ENCODE results near the gene CBFB. TPM values are rescaled to one million over a fixed set of nuclear protein-coding genes. Genes with fewer than 3 reads are reported as not detected.

The CBFB gene
- total and polyA plus RNA-seq, 5 donors: 15.7 to 39.3 (median 26.5) TPM

- Histone ChIP-seq H3K27me3 (ENCODE audit: control insufficient read depth, insufficient read depth) (no peaks in the 10 kb centered on the region), H3K4me1 (ENCODE audit: control insufficient read depth, insufficient read depth, low read length) (peaks cover 5% of the 10 kb centered on the region), H3K27ac (ENCODE audit: low read length) (no peak overlapping the region), H3K4me3 (ENCODE audit: low read length) (no peak overlapping the region), H3K9me3 (ENCODE audit: control insufficient read depth, low read length) (no peaks in the 10 kb centered on the region)
- WGBS: 75% methylated on average over 5 of the region's 5 CpGs
- DNase-seq (no peak), ATAC-seq (no peak)
- intact Hi-C loops (cut with DNase I): no loop called here
Measured at GRCh38 chr16:67016681-67017420, 12.1 kb upstream of the CBFB start.

- Histone ChIP-seq H3K27ac (ENCODE audit: low read length) (no peak overlapping the region), H3K4me3 (ENCODE audit: low read length) (no peak overlapping the region), H3K4me1 (ENCODE audit: control insufficient read depth, insufficient read depth, low read length) (peaks cover 5% of the 10 kb centered on the region), H3K9me3 (ENCODE audit: control insufficient read depth, low read length) (no peaks in the 10 kb centered on the region), H3K27me3 (ENCODE audit: control insufficient read depth, insufficient read depth) (no peaks in the 10 kb centered on the region)
- ATAC-seq (no peak), DNase-seq (peak in 1 of 3 donors; percentile 6)
- WGBS: 73% methylated on average over 4 of the region's 4 CpGs
- intact Hi-C loops (cut with DNase I): no loop called here
Measured at GRCh38 chr16:67017421-67017750, 11.6 kb upstream of the CBFB start.

- no peaks in the 10 kb centered on the region for H3K27me3 ChIP-seq (ENCODE audit: control insufficient read depth, insufficient read depth)
- H3K9me3 ChIP-seq (ENCODE audit: control insufficient read depth, low read length): no peaks in the 10 kb centered on the region
- intact Hi-C loops (cut with DNase I): no loop called here
- peaks cover 5% of the 10 kb centered on the region for H3K4me1 ChIP-seq (ENCODE audit: control insufficient read depth, insufficient read depth, low read length)
- H3K4me3 ChIP-seq (ENCODE audit: low read length): no peak overlapping the region
- ATAC-seq (peak; percentile 18 to 23), DNase-seq (peak in 2 of 3 donors; percentile 19 to 80)
- H3K27ac ChIP-seq (ENCODE audit: low read length): no peak overlapping the region
- WGBS: 52% methylated on average over 6 of the region's 6 CpGs
Measured at GRCh38 chr16:67017810-67018488, 11.0 kb upstream of the CBFB start.

- H3K9me3 ChIP-seq (ENCODE audit: control insufficient read depth, low read length): no peaks in the 10 kb centered on the region
- no peak overlapping the region for H3K4me3 ChIP-seq (ENCODE audit: low read length)
- H3K4me1 ChIP-seq (ENCODE audit: control insufficient read depth, insufficient read depth, low read length): peaks cover 5% of the 10 kb centered on the region
- no peaks in the 10 kb centered on the region for H3K27me3 ChIP-seq (ENCODE audit: control insufficient read depth, insufficient read depth)
- intact Hi-C loops (cut with DNase I): no loop called here
- no peak overlapping the region for H3K27ac ChIP-seq (ENCODE audit: low read length)
- ATAC-seq (no peak), DNase-seq (no peak)
- WGBS: 89% methylated on average over 8 of the region's 8 CpGs
Measured at GRCh38 chr16:67019171-67019570, 9.8 kb upstream of the CBFB start.

GRCh38 chr16:67021321-67021720 lies 7.6 kb upstream of the CBFB start:
- Histone ChIP-seq H3K4me1 (ENCODE audit: control insufficient read depth, insufficient read depth, low read length) (no peaks in the 10 kb centered on the region), H3K27ac (ENCODE audit: low read length) (no peak overlapping the region), H3K27me3 (ENCODE audit: control insufficient read depth, insufficient read depth) (no peaks in the 10 kb centered on the region), H3K4me3 (ENCODE audit: low read length) (no peak overlapping the region), H3K9me3 (ENCODE audit: control insufficient read depth, low read length) (no peaks in the 10 kb centered on the region)
- ATAC-seq: no peak
- 87% methylated on average over 3 of the region's 3 CpGs for WGBS
- intact Hi-C loops (cut with DNase I): no loop called here
- DNase-seq: no peak

- no peaks in the 10 kb centered on the region for H3K27me3 ChIP-seq (ENCODE audit: control insufficient read depth, insufficient read depth)
- H3K4me1 ChIP-seq (ENCODE audit: control insufficient read depth, insufficient read depth, low read length): no peaks in the 10 kb centered on the region
- no peaks in the 10 kb centered on the region for H3K9me3 ChIP-seq (ENCODE audit: control insufficient read depth, low read length)
- WGBS: 65% methylated on average over 4 of the region's 4 CpGs
- H3K4me3 ChIP-seq (ENCODE audit: low read length): no peak overlapping the region
- intact Hi-C loops (cut with DNase I): no loop called here
- no peak for ATAC-seq
- H3K27ac ChIP-seq (ENCODE audit: low read length): no peak overlapping the region
- no peak for DNase-seq
Measured at GRCh38 chr16:67022531-67023214, 6.3 kb upstream of the CBFB start.

GRCh38 chr16:67023689-67024088 lies 5.3 kb upstream of the CBFB start:
- WGBS: 93% methylated on average over 1 of the region's 1 CpG
- Histone ChIP-seq H3K27me3 (ENCODE audit: control insufficient read depth, insufficient read depth) (no peaks in the 10 kb centered on the region), H3K27ac (ENCODE audit: low read length) (no peak overlapping the region), H3K4me1 (ENCODE audit: control insufficient read depth, insufficient read depth, low read length) (no peaks in the 10 kb centered on the region), H3K4me3 (ENCODE audit: low read length) (no peak overlapping the region), H3K9me3 (ENCODE audit: control insufficient read depth, low read length) (no peaks in the 10 kb centered on the region)
- ATAC-seq (no peak), DNase-seq (no peak)
- intact Hi-C loops (cut with DNase I): no loop called here

GRCh38 chr16:67024384-67025209 lies 4.4 kb upstream of the CBFB start:
- DNase-seq: no peak
- no peak overlapping the region for H3K27ac ChIP-seq (ENCODE audit: low read length)
- H3K4me1 ChIP-seq (ENCODE audit: control insufficient read depth, insufficient read depth, low read length): no peaks in the 10 kb centered on the region
- intact Hi-C loops (cut with DNase I): no loop called here
- no peaks in the 10 kb centered on the region for H3K9me3 ChIP-seq (ENCODE audit: control insufficient read depth, low read length)
- no peaks in the 10 kb centered on the region for H3K27me3 ChIP-seq (ENCODE audit: control insufficient read depth, insufficient read depth)
- 63% methylated on average over 4 of the region's 4 CpGs for WGBS
- ATAC-seq: no peak
- no peak overlapping the region for H3K4me3 ChIP-seq (ENCODE audit: low read length)

- no peaks in the 10 kb centered on the region for H3K4me1 ChIP-seq (ENCODE audit: control insufficient read depth, insufficient read depth, low read length)
- no peak overlapping the region for H3K4me3 ChIP-seq (ENCODE audit: low read length)
- H3K27me3 ChIP-seq (ENCODE audit: control insufficient read depth, insufficient read depth): no peaks in the 10 kb centered on the region
- intact Hi-C loops (cut with DNase I): no loop called here
- H3K9me3 ChIP-seq (ENCODE audit: control insufficient read depth, low read length): no peaks in the 10 kb centered on the region
- H3K27ac ChIP-seq (ENCODE audit: low read length): no peak overlapping the region
- DNase-seq (no peak), ATAC-seq (no peak)
Measured at GRCh38 chr16:67025210-67025550, 3.8 kb upstream of the CBFB start.

- no peak overlapping the region for H3K4me3 ChIP-seq (ENCODE audit: low read length)
- H3K9me3 ChIP-seq (ENCODE audit: control insufficient read depth, low read length): no peaks in the 10 kb centered on the region
- ATAC-seq (no peak), DNase-seq (no peak)
- H3K4me1 ChIP-seq (ENCODE audit: control insufficient read depth, insufficient read depth, low read length): peaks cover 5% of the 10 kb centered on the region
- intact Hi-C loops (cut with DNase I): no loop called here
- H3K27ac ChIP-seq (ENCODE audit: low read length): no peak overlapping the region
- 93% methylated on average over 4 of the region's 4 CpGs for WGBS
- H3K27me3 ChIP-seq (ENCODE audit: control insufficient read depth, insufficient read depth): no peaks in the 10 kb centered on the region
Measured at GRCh38 chr16:67026570-67026969, 2.4 kb upstream of the CBFB start.

GRCh38 chr16:67027046-67027445 lies 1.9 kb upstream of the CBFB start:
- WGBS: 93% methylated on average over 6 of the region's 6 CpGs
- Histone ChIP-seq H3K4me1 (ENCODE audit: control insufficient read depth, insufficient read depth, low read length) (peaks cover 5% of the 10 kb centered on the region), H3K27ac (ENCODE audit: low read length) (no peak overlapping the region), H3K4me3 (ENCODE audit: low read length) (no peak overlapping the region), H3K9me3 (ENCODE audit: control insufficient read depth, low read length) (no peaks in the 10 kb centered on the region), H3K27me3 (ENCODE audit: control insufficient read depth, insufficient read depth) (no peaks in the 10 kb centered on the region)
- intact Hi-C loops (cut with DNase I): no loop called here
- ATAC-seq: no peak
- no peak for DNase-seq
